GM12873 (cell line): ENCODE results near the gene ZC3H8.
A peak's percentile ranks its signal among the peaks of the same experiment; 100 is the strongest.

ENCODE experiments used
- TF ChIP-seq, protein P1 (sequence below): IDR thresholded peaks from 2 replicates; pipeline ENCODE4 v1.5.1; 2012; ENCODE audit warnings: low read depth, mild to moderate bottlenecking, moderate library complexity, low read length, control low read depth; ENCODE audit not compliant: insufficient read depth; ENCODE audit errors: missing control alignments

ZC3H8 gene

DNA sequence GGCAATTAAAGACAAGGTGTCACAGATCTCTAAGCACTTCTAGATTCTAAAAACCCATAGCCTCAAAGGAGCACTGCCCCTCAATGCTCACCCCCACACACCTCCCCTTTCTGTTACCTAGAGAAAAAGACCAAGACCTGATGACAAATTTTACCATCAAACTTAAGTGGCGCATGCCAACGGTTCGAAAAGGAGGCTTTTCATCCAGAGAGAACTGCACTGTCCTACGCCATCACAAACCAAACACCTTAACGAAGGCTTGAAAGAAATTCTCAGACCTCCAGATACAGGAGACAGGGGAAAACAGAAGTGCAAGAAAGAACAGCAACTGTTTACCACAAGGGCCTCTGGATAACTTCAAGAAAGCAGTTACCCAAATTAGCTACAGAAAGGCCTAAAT lies 18.5 kb upstream of the ZC3H8 start:
- TF ChIP-seq, protein P1, sequence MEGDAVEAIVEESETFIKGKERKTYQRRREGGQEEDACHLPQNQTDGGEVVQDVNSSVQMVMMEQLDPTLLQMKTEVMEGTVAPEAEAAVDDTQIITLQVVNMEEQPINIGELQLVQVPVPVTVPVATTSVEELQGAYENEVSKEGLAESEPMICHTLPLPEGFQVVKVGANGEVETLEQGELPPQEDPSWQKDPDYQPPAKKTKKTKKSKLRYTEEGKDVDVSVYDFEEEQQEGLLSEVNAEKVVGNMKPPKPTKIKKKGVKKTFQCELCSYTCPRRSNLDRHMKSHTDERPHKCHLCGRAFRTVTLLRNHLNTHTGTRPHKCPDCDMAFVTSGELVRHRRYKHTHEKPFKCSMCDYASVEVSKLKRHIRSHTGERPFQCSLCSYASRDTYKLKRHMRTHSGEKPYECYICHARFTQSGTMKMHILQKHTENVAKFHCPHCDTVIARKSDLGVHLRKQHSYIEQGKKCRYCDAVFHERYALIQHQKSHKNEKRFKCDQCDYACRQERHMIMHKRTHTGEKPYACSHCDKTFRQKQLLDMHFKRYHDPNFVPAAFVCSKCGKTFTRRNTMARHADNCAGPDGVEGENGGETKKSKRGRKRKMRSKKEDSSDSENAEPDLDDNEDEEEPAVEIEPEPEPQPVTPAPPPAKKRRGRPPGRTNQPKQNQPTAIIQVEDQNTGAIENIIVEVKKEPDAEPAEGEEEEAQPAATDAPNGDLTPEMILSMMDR: no peak

DNA sequence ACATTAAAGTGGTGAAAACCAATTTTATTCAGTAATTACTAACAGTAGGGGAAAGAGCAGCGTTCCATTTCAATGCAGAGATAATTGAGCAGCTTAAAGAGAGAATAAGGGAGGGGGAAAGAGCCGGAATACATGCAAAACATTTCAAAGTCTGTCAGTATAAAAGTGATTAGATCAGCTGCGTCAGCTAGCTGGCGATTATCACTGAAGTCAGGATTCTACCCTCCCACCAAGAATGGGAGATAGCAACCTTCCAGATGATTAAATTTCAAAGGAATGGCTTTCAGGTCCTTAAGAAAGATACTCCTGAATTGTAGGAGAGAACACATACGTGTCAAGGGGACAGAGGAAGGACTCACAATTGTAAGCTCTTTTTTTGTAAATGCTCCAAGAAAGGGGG lies 17.8 kb upstream of the ZC3H8 start:
- TF ChIP-seq, protein P1: no peak

DNA sequence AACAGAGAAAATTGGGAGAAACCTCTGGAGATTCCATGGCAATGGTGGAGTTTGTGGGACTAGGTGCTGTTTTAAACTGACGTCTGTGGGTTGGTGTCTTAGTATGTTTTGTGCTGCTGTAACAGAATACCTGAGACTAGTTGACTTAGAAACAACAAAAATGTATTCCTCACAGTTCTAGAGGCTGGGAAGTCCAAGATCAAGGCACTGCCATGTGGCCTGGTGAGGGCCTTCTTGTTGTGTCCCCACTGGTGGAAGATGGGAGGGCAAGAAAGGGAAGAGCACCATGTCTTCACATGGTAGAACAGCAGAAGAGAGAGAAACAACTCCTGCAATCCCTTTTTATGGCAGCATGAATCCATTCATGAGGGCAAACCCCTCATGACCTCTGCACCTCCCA lies 13.7 kb upstream of the ZC3H8 start:
- TF ChIP-seq, protein P1: no peak

DNA sequence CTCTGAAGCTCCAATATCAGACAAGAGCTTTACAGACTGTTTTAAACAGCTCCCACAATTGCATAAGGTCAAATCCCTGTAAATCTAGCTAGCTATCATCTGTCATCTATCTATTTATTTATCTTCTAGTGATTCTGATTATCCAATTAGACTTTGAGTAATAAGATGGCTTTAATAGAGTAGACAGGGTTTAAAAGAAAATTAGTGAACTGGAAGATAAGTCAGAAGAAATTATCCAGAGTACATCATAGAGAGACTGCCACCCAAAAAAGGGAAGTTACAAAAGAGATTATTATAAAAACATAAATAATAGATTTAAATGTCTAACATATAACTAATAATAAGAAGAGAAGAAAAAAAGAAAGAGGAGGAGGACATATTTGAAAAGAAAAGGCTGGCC lies 8.0 kb upstream of the ZC3H8 start:
- TF ChIP-seq, protein P1: no peak

DNA sequence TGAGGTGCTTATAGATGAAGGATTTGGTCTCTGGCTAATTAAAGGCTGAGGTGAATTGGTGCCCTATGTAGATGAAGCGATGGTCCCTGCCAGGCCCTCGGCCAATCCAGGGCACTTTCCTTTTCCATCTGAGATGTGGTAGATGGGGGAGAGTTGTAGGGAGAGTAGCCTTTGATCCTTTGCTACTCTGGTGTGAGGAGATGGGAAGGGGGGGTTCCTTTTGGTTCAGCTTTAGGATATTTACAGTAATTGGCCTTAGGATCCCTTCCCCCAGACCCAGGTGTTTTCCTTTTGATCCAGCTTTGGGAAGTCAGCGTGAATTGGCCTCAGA lies 5.4 kb upstream of the ZC3H8 start:
- TF ChIP-seq, protein P1: no peak

DNA sequence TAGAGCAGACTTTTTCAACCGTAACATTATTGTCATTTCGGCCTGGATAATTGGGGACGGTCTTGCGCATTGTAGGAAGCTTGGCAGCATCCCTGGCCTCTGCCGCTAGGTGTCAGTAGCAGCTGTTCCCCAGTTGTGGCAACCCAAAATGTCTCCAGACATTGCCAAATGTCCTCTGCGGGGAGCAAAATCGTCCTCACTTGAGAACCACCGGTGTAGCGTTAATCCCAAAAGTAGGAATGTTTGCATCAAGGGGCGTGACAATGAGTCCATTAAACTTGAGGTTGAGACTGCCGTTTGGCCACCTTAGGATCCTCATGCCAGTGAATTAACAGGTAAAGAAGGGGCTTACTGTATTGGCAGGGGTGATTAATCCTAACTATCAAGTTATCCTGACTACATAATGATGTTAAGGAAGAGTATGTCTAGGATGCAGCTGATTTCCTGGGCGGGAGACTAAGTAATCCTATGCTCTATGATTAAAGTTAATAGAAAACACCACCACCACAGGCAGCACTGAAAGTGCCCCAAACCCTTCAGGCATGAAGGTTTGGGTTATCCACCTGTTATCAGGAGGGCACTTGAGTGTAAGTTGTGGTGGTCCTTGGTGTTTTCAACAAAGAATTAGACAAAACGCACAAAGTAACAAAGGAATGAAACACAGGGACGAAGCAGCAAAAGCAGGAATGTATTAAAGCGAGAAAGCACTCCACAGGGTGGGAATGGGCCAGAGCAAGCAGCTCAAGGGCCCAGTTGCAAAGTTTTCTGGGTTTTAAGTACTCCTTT lies 4.9 kb upstream of the ZC3H8 start:
- TF ChIP-seq, protein P1: peak; percentile 99

DNA sequence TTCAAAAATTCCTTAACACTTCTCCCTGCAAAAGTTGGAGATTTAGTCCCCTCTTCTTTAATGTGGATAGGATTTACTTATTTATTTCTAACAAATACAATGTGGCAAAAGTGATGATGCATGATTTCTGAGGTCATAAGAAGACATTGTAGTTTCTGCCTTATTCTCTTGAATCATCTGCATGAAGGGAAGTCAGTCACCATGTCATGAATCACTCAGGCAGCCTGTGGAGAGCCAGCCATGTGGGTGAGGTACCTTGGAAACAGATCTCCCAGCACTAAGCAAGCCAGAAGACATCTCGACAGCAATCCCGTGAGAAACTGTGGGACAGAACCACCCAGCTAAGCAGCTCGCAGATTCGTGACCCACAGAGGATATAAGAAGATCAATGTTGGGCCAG lies 2.7 kb upstream of the ZC3H8 start:
- TF ChIP-seq, protein P1: no peak
